ENCODE measurements around the gene ZNF614. TPM values are rescaled to one million over a fixed set of nuclear protein-coding genes. Genes with fewer than 3 reads are reported as not detected.

Gene ZNF614
- total RNA-seq, 1 experiment from 2014 or later, result 14.2 TPM

GRCh38 chr19:51970718-51971117, 57.5 kb downstream of the ZNF614 start:
- Histone ChIP-seq H2AFZ (ENCODE audit: low read length) (no peak overlapping the region), H3K27ac (ENCODE audit: low read length) (no peak overlapping the region), H3K4me2 (ENCODE audit: low read depth, low read length, poor library complexity, severe bottlenecking) (no peak overlapping the region), H3K4me1 (ENCODE audit: low read length) (no peaks in the 10 kb centered on the region), H3K4me3 (ENCODE audit: low read length) (0 out of 2 replicates have a peak overlapping the region, but pooled peaks have one; percentile 2), H4K20me1 (ENCODE audit: insufficient read depth, low read depth, low read length) (no peaks in the 10 kb centered on the region), H3K9me2 (replicated peaks; ENCODE audit: insufficient read depth, low read length) (no peaks in the 10 kb centered on the region), H3K36me3 (ENCODE audit: insufficient read depth, low read length) (peaks cover 41% of the 10 kb centered on the region), H3K9me3 (ENCODE audit: low read length) (peaks cover 55% of the 10 kb centered on the region), H3K79me2 (ENCODE audit: low read length) (no peaks in the 10 kb centered on the region), H3K9ac (ENCODE audit: low read length) (no peak overlapping the region), H3K27me3 (ENCODE audit: low read length) (no peaks in the 10 kb centered on the region)
- no peak for DNase-seq

GRCh38 chr19:51965583-51965982, 62.6 kb downstream of the ZNF614 start:
- peaks cover 14% of the 10 kb centered on the region for H3K36me3 ChIP-seq (ENCODE audit: insufficient read depth, low read length)
- DNase-seq, result no peak
- H3K9me3 ChIP-seq (ENCODE audit: low read length), result peaks cover 33% of the 10 kb centered on the region
- no peaks in the 10 kb centered on the region for H3K79me2 ChIP-seq (ENCODE audit: low read length)
- H3K9ac ChIP-seq (ENCODE audit: low read length), result no peak overlapping the region
- H3K4me1 ChIP-seq (ENCODE audit: low read length), result no peaks in the 10 kb centered on the region
- H3K27ac ChIP-seq (ENCODE audit: low read length), result no peak overlapping the region
- no peak overlapping the region for H2AFZ ChIP-seq (ENCODE audit: low read length)
- no peak overlapping the region for H3K4me3 ChIP-seq (ENCODE audit: low read length)
- no peak overlapping the region for H3K4me2 ChIP-seq (ENCODE audit: low read depth, low read length, poor library complexity, severe bottlenecking)
- no peaks in the 10 kb centered on the region for H4K20me1 ChIP-seq (ENCODE audit: insufficient read depth, low read depth, low read length)
- H3K9me2 ChIP-seq (replicated peaks; ENCODE audit: insufficient read depth, low read length), result no peaks in the 10 kb centered on the region
- H3K27me3 ChIP-seq (ENCODE audit: low read length), result no peaks in the 10 kb centered on the region

Other genes starting within 250 kb of the ZNF614 start
- gene FPR3, start 233.2 kb downstream of the ZNF614 start, total RNA-seq (2014; rRNA removed; shearing (Covaris generic); ENCODE audit: low replicate concordance), result not detected in 2 replicates
- gene ZNF577, start 140.4 kb downstream of the ZNF614 start, total RNA-seq (2014; rRNA removed; shearing (Covaris generic); ENCODE audit: low replicate concordance), result 40.0 and 43.1 TPM in 2 replicates
- gene ZNF649, start 123.4 kb downstream of the ZNF614 start, total RNA-seq (2014; rRNA removed; shearing (Covaris generic); ENCODE audit: low replicate concordance), result 14.0 and 14.5 TPM in 2 replicates
- gene ZNF613, start 100.9 kb downstream of the ZNF614 start, total RNA-seq (2014; rRNA removed; shearing (Covaris generic); ENCODE audit: low replicate concordance), result 7.3 and 7.5 TPM in 2 replicates
- gene ZNF350, start 41.5 kb downstream of the ZNF614 start, total RNA-seq (2014; rRNA removed; shearing (Covaris generic); ENCODE audit: low replicate concordance), result 3.3 and 12.7 TPM in 2 replicates
- 9.6 and 11.8 TPM in 2 replicates for gene ZNF615, start 20.2 kb downstream of the ZNF614 start, total RNA-seq (2014; rRNA removed; shearing (Covaris generic); ENCODE audit: low replicate concordance)
- 9.9 and 13.8 TPM in 2 replicates for gene ZNF432, start 20.5 kb upstream of the ZNF614 start, total RNA-seq (2014; rRNA removed; shearing (Covaris generic); ENCODE audit: low replicate concordance)
- gene ZNF841, start 67.4 kb upstream of the ZNF614 start, total RNA-seq (2014; rRNA removed; shearing (Covaris generic); ENCODE audit: low replicate concordance), result not detected in 2 replicates
- gene ZNF616, start 111.6 kb upstream of the ZNF614 start, total RNA-seq (2014; rRNA removed; shearing (Covaris generic); ENCODE audit: low replicate concordance), result 6.1 and 7.4 TPM in 2 replicates
- gene ZNF836, start 143.2 kb upstream of the ZNF614 start, total RNA-seq (2014; rRNA removed; shearing (Covaris generic); ENCODE audit: low replicate concordance), result 5.5 and 9.6 TPM in 2 replicates
- gene PPP2R1A, start 161.7 kb upstream of the ZNF614 start, total RNA-seq (2014; rRNA removed; shearing (Covaris generic); ENCODE audit: low replicate concordance), result 169 and 267 TPM in 2 replicates
- gene ZNF766, start 241.2 kb upstream of the ZNF614 start, total RNA-seq (2014; rRNA removed; shearing (Covaris generic); ENCODE audit: low replicate concordance), result 13.9 and 23.3 TPM in 2 replicates